Measurements from ENCODE around the gene GSTT4. TPM values are rescaled to one million over a fixed set of nuclear protein-coding genes. Genes with fewer than 3 reads are reported as not detected.
"Not testable (repeated sequence)": the region's sequence is repeated elsewhere in the genome, so short reads cannot be mapped to it uniquely, and the experiment has no call there.

The GSTT4 gene
- total RNA-seq, 5 donors from 2014 or later (not counting 1 experiment from before 2014, with no cell fraction given): not detected

GRCh38 chr22:23954991-23955305 lies 50.3 kb downstream of the GSTT4 start:
- H3K27ac Mint-ChIP-seq; H3K27me3 ChIP-seq (replicated peaks in 1 of 2; ENCODE audit: control insufficient read depth in 2 of 2, extremely low read depth in 1 of 2, insufficient read depth in 2 of 2, low read length in 1 of 2); CTCF ChIA-PET; ATAC-seq (replicated peaks in 1 of 4); H3K9me3 Mint-ChIP-seq; H3K4me1 ChIP-seq (ENCODE audit: control insufficient read depth in 1 of 2, extremely low read depth in 1 of 2, insufficient read depth in 2 of 2, low read length in 2 of 2); H3K4me1 Mint-ChIP-seq; H3K4me3 ChIP-seq (ENCODE audit: control insufficient read depth in 1 of 2, extremely low read depth in 1 of 2, low read length in 1 of 2); H3K4me3 Mint-ChIP-seq; H3K9me3 ChIP-seq; DNase-seq; H3K36me3 ChIP-seq (ENCODE audit: control insufficient read depth in 2 of 2, extremely low read depth in 1 of 2, insufficient read depth in 1 of 2, low read length in 1 of 2); H3K27ac ChIP-seq (ENCODE audit: low read length); H3K36me3 Mint-ChIP-seq; POLR2A ChIA-PET; H3K27me3 Mint-ChIP-seq: not testable (repeated sequence)
- 96% methylated on average over 3 of the region's 6 CpGs for WGBS (ENCODE audit: insufficient coverage)

DNA sequence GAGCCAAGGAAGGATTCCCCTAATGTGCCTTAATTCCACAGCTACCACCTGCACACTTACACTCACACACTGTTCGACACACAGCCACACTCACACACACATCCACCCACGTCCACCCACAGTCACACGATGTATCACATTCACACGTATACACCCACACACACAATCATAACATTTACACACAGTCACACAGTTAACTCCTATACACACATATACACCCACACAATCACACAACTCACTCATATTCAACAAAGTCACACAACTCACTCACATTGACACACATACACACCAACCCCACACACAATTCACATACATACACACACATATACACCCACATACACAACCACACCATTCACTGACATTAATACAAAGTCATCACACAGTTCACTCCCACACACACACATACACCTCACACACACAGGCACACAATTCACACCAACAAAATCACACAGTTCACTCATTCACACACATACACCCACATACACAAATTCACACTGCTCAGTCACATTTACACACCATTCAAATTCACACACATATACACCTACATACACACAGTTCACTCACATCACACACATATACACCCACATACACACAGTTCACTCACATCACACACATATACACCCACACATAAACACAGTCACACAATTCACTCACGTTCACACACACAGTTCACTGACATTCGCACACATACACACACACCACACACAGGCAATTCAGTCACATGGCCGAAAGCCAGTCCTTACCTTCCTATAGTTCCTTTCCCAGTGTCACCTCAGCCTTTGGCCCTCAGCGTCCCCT lies 50.9 kb downstream of the GSTT4 start:
- H3K27me3 ChIP-seq (replicated peaks in 1 of 2; ENCODE audit: control insufficient read depth in 2 of 2, extremely low read depth in 1 of 2, insufficient read depth in 2 of 2, low read length in 1 of 2); H3K27ac ChIP-seq (ENCODE audit: low read length); H3K36me3 ChIP-seq (ENCODE audit: control insufficient read depth in 2 of 2, extremely low read depth in 1 of 2, insufficient read depth in 1 of 2, low read length in 1 of 2); H3K4me3 Mint-ChIP-seq; H3K4me1 Mint-ChIP-seq; H3K4me1 ChIP-seq (ENCODE audit: control insufficient read depth in 1 of 2, extremely low read depth in 1 of 2, insufficient read depth in 2 of 2, low read length in 2 of 2); H3K4me3 ChIP-seq (ENCODE audit: control insufficient read depth in 1 of 2, extremely low read depth in 1 of 2, low read length in 1 of 2); ATAC-seq (replicated peaks in 1 of 4); H3K9me3 Mint-ChIP-seq; H3K27ac Mint-ChIP-seq; H3K36me3 Mint-ChIP-seq; DNase-seq; POLR2A ChIA-PET; H3K27me3 Mint-ChIP-seq; H3K9me3 ChIP-seq; CTCF ChIA-PET: not testable (repeated sequence)
- WGBS (ENCODE audit: insufficient coverage): 71% methylated on average over 8 of the region's 8 CpGs

DNA sequence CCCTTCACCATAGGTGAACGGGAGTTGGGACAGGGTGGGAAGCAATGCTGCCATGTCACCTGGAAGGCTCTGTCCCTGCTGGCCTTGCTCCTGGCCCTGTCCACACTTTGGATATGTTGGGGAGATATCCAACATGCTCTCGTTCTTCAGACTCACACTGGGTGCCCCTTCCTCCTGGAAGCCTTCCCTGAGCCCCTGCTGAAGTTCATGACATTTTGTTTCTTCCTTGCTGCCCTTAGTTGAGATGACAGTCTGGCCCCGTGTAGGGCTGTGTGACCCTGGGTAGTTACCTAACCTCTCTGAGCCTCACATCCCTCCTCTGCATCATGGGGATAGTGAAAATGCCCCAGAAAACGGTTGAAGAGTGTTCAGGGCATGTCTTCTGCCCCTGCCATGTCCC lies 51.8 kb downstream of the GSTT4 start:
- H3K27me3 ChIP-seq (replicated peaks in 1 of 2; ENCODE audit: control insufficient read depth in 2 of 2, extremely low read depth in 1 of 2, insufficient read depth in 2 of 2, low read length in 1 of 2); H3K36me3 ChIP-seq (ENCODE audit: control insufficient read depth in 2 of 2, extremely low read depth in 1 of 2, insufficient read depth in 1 of 2, low read length in 1 of 2); H3K4me1 Mint-ChIP-seq; H3K9me3 ChIP-seq; H3K27ac ChIP-seq (ENCODE audit: low read length); POLR2A ChIA-PET; H3K4me1 ChIP-seq (ENCODE audit: control insufficient read depth in 1 of 2, extremely low read depth in 1 of 2, insufficient read depth in 2 of 2, low read length in 2 of 2); H3K4me3 ChIP-seq (ENCODE audit: control insufficient read depth in 1 of 2, extremely low read depth in 1 of 2, low read length in 1 of 2); H3K27me3 Mint-ChIP-seq; H3K27ac Mint-ChIP-seq; H3K36me3 Mint-ChIP-seq; CTCF ChIA-PET; H3K9me3 Mint-ChIP-seq; ATAC-seq (replicated peaks in 1 of 4); H3K4me3 Mint-ChIP-seq; DNase-seq: not testable (repeated sequence)
- 58% methylated on average over 1 of the region's 4 CpGs for WGBS (ENCODE audit: insufficient coverage)

- DNase-seq; H3K9me3 ChIP-seq; H3K4me3 ChIP-seq (ENCODE audit: control insufficient read depth in 1 of 2, extremely low read depth in 1 of 2, low read length in 1 of 2); H3K36me3 Mint-ChIP-seq; H3K27ac ChIP-seq (ENCODE audit: low read length); H3K4me3 Mint-ChIP-seq; ATAC-seq (replicated peaks in 1 of 4); H3K4me1 ChIP-seq (ENCODE audit: control insufficient read depth in 1 of 2, extremely low read depth in 1 of 2, insufficient read depth in 2 of 2, low read length in 2 of 2); POLR2A ChIA-PET; CTCF ChIA-PET; H3K27me3 ChIP-seq (replicated peaks in 1 of 2; ENCODE audit: control insufficient read depth in 2 of 2, extremely low read depth in 1 of 2, insufficient read depth in 2 of 2, low read length in 1 of 2); H3K9me3 Mint-ChIP-seq; H3K27me3 Mint-ChIP-seq; H3K36me3 ChIP-seq (ENCODE audit: control insufficient read depth in 2 of 2, extremely low read depth in 1 of 2, insufficient read depth in 1 of 2, low read length in 1 of 2); H3K4me1 Mint-ChIP-seq: not testable (repeated sequence)
- 67% methylated on average over 8 of the region's 11 CpGs for WGBS (ENCODE audit: insufficient coverage)
- peak overlapping the region in 1 of 2 donors; percentile 48 for H3K27ac Mint-ChIP-seq
These were observed 52.4 kb downstream of the GSTT4 start for GRCh38 chr22:23952794-23953405.

DNA sequence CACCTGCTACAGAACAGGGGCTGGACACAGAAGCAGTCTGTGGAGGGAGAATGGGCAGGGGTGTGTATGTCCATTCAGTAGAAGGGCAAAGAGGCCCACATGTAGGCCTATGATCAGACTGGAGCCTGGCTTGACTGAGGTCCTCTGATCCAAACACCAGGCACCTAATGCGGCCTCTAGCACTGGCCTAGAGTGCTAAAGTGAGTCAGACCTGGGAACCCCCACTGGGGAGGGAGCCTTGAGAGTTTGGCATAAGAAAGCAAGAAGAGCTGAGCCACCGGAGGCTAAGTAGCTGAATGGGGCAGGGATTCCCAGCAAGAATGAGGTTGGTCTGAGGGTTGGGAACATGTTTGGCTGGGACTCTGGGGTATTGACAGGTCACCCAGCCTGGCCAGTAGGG lies 53.9 kb downstream of the GSTT4 start:
- H3K4me3 Mint-ChIP-seq; H3K27ac Mint-ChIP-seq; ATAC-seq (replicated peaks in 1 of 4); H3K27me3 ChIP-seq (replicated peaks in 1 of 2; ENCODE audit: control insufficient read depth in 2 of 2, extremely low read depth in 1 of 2, insufficient read depth in 2 of 2, low read length in 1 of 2); H3K4me3 ChIP-seq (ENCODE audit: control insufficient read depth in 1 of 2, extremely low read depth in 1 of 2, low read length in 1 of 2); H3K4me1 ChIP-seq (ENCODE audit: control insufficient read depth in 1 of 2, extremely low read depth in 1 of 2, insufficient read depth in 2 of 2, low read length in 2 of 2); H3K9me3 ChIP-seq; H3K4me1 Mint-ChIP-seq; POLR2A ChIA-PET; H3K27me3 Mint-ChIP-seq; CTCF ChIA-PET; H3K27ac ChIP-seq (ENCODE audit: low read length); H3K9me3 Mint-ChIP-seq; H3K36me3 Mint-ChIP-seq; H3K36me3 ChIP-seq (ENCODE audit: control insufficient read depth in 2 of 2, extremely low read depth in 1 of 2, insufficient read depth in 1 of 2, low read length in 1 of 2); DNase-seq: not testable (repeated sequence)
- no CpG with 5 or more reads among the region's 2 CpGs for WGBS (ENCODE audit: insufficient coverage)

- H3K36me3 ChIP-seq (ENCODE audit: control insufficient read depth in 2 of 2, extremely low read depth in 1 of 2, insufficient read depth in 1 of 2, low read length in 1 of 2); H3K4me1 Mint-ChIP-seq; DNase-seq; H3K36me3 Mint-ChIP-seq; H3K9me3 ChIP-seq; CTCF ChIA-PET; ATAC-seq (replicated peaks in 1 of 4); H3K27ac Mint-ChIP-seq; POLR2A ChIA-PET; H3K4me3 ChIP-seq (ENCODE audit: control insufficient read depth in 1 of 2, extremely low read depth in 1 of 2, low read length in 1 of 2); H3K9me3 Mint-ChIP-seq; H3K4me3 Mint-ChIP-seq; H3K27ac ChIP-seq (ENCODE audit: low read length); H3K27me3 Mint-ChIP-seq; H3K4me1 ChIP-seq (ENCODE audit: control insufficient read depth in 1 of 2, extremely low read depth in 1 of 2, insufficient read depth in 2 of 2, low read length in 2 of 2); H3K27me3 ChIP-seq (replicated peaks in 1 of 2; ENCODE audit: control insufficient read depth in 2 of 2, extremely low read depth in 1 of 2, insufficient read depth in 2 of 2, low read length in 1 of 2): not testable (repeated sequence)
- 93% methylated on average over 3 of the region's 18 CpGs for WGBS (ENCODE audit: insufficient coverage)
These were observed 55.5 kb downstream of the GSTT4 start for GRCh38 chr22:23949764-23950163.
